Measurements from ENCODE around the gene CD40. TPM values are rescaled to one million over a fixed set of nuclear protein-coding genes. Genes with fewer than 3 reads are reported as not detected.

The CD40 gene
- total and polyA plus RNA-seq, 2 of the 8 experiments (the other 6 are each of a cell fraction or from before 2014, with no cell fraction given), result 14.5 to 18.8 TPM

- Histone ChIP-seq H4K20me1 (replicated peaks in 1 of 2; ENCODE audit: control insufficient read depth in 1 of 2, insufficient read depth in 2 of 2, low read length in 2 of 2) (no peaks in the 10 kb centered on the region), H3K4me1 (replicated peaks in 1 of 4; ENCODE audit: control insufficient read depth in 3 of 4, insufficient read depth in 4 of 4, low read length in 3 of 4) (peaks cover 0 to 5% (median 0%) of the 10 kb centered on the region in 4 experiments; a peak in 2 of 7 replicates), H3K4ac (replicated peaks; ENCODE audit: insufficient read length, low read depth, low read length) (no peak overlapping the region), H3K79me2 (ENCODE audit: control insufficient read depth in 1 of 2, insufficient read depth in 2 of 2, low read length in 2 of 2) (no peaks in the 10 kb centered on the region), H3K23ac (ENCODE audit: insufficient read length) (no peak overlapping the region), H3K14ac (ENCODE audit: insufficient read length) (no peak overlapping the region), H2AK5ac (ENCODE audit: low read depth, low read length) (no peak overlapping the region), H3K27ac (ENCODE audit: low read depth, low read length) (no peak overlapping the region), H2BK20ac (ENCODE audit: low read length) (no peak overlapping the region), H4K8ac (ENCODE audit: extremely low read depth, insufficient read depth, low read length) (no peak overlapping the region), H2BK5ac (ENCODE audit: low read depth, low read length) (no peak overlapping the region), H3K23me2 (ENCODE audit: low read depth, low read length) (no peaks in the 10 kb centered on the region), H2AFZ (ENCODE audit: low read length) (no peak overlapping the region), H4K91ac (replicated peaks; ENCODE audit: insufficient read length, low read length) (no peak overlapping the region), H2BK12ac (ENCODE audit: low read depth, low read length) (no peak overlapping the region), H3K27me3 (replicated peaks in 1 of 4; ENCODE audit: control insufficient read depth in 3 of 4, extremely low read depth in 1 of 4, insufficient read depth in 3 of 4, low read length in 3 of 4) (no peaks in the 10 kb centered on the region), H2BK120ac (replicated peaks; ENCODE audit: low read depth, low read length) (no peak overlapping the region), H4K5ac (ENCODE audit: insufficient read length, low read depth, low read length) (no peak overlapping the region), H3K9me3 (ENCODE audit: insufficient read depth in 2 of 2, low read depth in 1 of 2, low read length in 1 of 2) (no peaks in the 10 kb centered on the region), H3K56ac (replicated peaks; ENCODE audit: insufficient read length, low read depth, low read length) (no peak overlapping the region), H3K36me3 (ENCODE audit: control insufficient read depth in 2 of 4, insufficient read depth in 4 of 4, low read length in 3 of 4) (no peaks in the 10 kb centered on the region), H3K18ac (ENCODE audit: extremely low read depth, low read length) (no peak overlapping the region), H3K9ac (replicated peaks in 1 of 4; ENCODE audit: extremely low read depth in 1 of 4, low read depth in 3 of 4, low read length in 3 of 4) (no peak overlapping the region), H3K4me3 (ENCODE audit: extremely low read depth in 1 of 4, insufficient read depth in 2 of 4, low read depth in 3 of 4, low read length in 4 of 4) (no peak overlapping the region), H2BK15ac (ENCODE audit: low read length) (no peak overlapping the region), H3K4me2 (ENCODE audit: insufficient read depth in 1 of 2, low read depth in 2 of 2, low read length in 2 of 2) (no peak overlapping the region), H3K79me1 (ENCODE audit: low read depth, low read length) (no peaks in the 10 kb centered on the region)
- POLR2A ChIA-PET (ENCODE audit: partially characterized antibody), result no interaction called here
- DNase-seq (ENCODE audit: low read depth in 1 of 2, low spot score in 2 of 2), result no peak
- no peak for FAIRE-seq
- no peak for TF ChIP-seq POLR2A (IDR thresholded peaks at IDR 0.05; ENCODE audit: control extremely low read depth in 1 of 2, low read depth in 2 of 2, low read length in 2 of 2)
- CTCF ChIA-PET (ENCODE audit: partially characterized antibody), result interaction anchor here (0.6 to 21.6 kb wide), 6 partner anchors 16 to 656 kb away, joined by 3 to 233 read pairs (median 5); no protein-coding TSS in a partner anchor
- 86% methylated on average over 5 of the region's 5 CpGs; no CpG with 5 or more reads in 1 of the 2 experiments for WGBS, 2 experiments (ENCODE audit: extremely low coverage in 1 of 2, insufficient coverage in 1 of 2, insufficient read length in 1 of 2, insufficient replicate concordance in 2 of 2, low coverage in 1 of 2, low lambda C conversion rate in 2 of 2, missing lambda C conversion rate in 1 of 2)
Measured at GRCh38 chr20:46154305-46154704, 36.2 kb downstream of the CD40 start.

Measured in H1 (cell line).